ENCODE data around the gene ANK3.

GRCh38 chr10:59995862-59996261, 393.8 kb downstream of the ANK3 start:
- no peak for TF ChIP-seq CTCF (IDR thresholded peaks at IDR 0.05 in 2 of 3, conservative IDR thresholded peaks at IDR 0.05 in 1 of 3; ENCODE audit: borderline replicate concordance in 1 of 3, insufficient read depth in 1 of 3, low read depth in 2 of 3, low read length in 2 of 3)
- no peak for TF ChIP-seq ZBTB33 (IDR thresholded peaks at IDR 0.05; ENCODE audit: extremely low read depth, insufficient replicate concordance, low read length)
- TF ChIP-seq REST (IDR thresholded peaks at IDR 0.05; ENCODE audit: low read depth): no peak
- TF ChIP-seq POLR2A (IDR thresholded peaks at IDR 0.05; ENCODE audit: borderline replicate concordance, extremely low read depth, insufficient read depth, insufficient read length): no peak
- no peak for TF ChIP-seq EZH2 (IDR thresholded peaks at IDR 0.05)
- TF ChIP-seq SIN3A (IDR thresholded peaks at IDR 0.05; ENCODE audit: low read depth): no peak
- TF ChIP-seq TCF7L2 (IDR thresholded peaks at IDR 0.05; ENCODE audit: borderline replicate concordance, extremely low read depth, insufficient read depth, insufficient read length): no peak
- TF ChIP-seq SRF (IDR thresholded peaks at IDR 0.05; ENCODE audit: low read depth): no peak
- no peak for TF ChIP-seq RAD21 (IDR thresholded peaks at IDR 0.05; ENCODE audit: low read depth)
- no peak for TF ChIP-seq ZNF274 (IDR thresholded peaks at IDR 0.05; ENCODE audit: low read depth, low read length)
- no peak for TF ChIP-seq POLR2AphosphoS5 (IDR thresholded peaks at IDR 0.05; ENCODE audit: low read depth, low read length)
